Measurements from ENCODE around the gene ZNF76.

DNA sequence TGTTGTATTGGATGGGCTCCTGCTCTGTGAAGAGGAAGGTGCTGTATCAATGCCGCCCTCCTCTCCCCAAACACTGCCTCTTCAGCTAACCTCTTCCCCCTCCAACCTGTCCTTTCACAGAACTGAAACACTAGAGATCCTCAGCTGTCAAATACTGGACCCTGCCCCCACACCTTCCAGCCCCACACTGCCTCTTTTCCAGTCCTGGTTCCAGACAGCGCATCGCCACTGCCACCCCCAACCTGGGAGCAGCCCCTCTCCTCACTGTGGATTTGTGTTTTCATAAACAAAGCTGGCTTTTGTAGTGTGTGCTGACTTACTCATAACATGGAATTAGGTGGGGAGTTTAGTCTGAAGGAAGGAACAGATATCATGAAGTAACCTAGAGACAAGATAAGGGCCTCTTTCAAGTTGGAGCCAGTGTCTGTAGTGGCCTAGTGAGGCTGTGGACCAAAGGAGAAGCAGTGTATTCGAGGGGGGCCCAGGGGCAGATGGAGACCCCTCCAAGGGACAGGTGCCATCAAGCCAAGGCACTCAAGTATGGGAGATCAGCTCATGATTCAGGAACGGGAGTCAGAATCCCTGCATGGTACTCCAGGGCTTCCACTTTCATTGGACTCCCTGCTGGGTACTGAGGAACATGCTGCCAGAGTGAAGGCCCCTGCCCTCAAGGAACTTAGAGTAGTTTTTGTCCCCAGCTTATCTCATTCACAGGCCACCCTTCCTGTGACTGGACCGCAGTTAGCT lies 43.7 kb upstream of the ZNF76 start:
- TF ChIP-seq, protein P1, sequence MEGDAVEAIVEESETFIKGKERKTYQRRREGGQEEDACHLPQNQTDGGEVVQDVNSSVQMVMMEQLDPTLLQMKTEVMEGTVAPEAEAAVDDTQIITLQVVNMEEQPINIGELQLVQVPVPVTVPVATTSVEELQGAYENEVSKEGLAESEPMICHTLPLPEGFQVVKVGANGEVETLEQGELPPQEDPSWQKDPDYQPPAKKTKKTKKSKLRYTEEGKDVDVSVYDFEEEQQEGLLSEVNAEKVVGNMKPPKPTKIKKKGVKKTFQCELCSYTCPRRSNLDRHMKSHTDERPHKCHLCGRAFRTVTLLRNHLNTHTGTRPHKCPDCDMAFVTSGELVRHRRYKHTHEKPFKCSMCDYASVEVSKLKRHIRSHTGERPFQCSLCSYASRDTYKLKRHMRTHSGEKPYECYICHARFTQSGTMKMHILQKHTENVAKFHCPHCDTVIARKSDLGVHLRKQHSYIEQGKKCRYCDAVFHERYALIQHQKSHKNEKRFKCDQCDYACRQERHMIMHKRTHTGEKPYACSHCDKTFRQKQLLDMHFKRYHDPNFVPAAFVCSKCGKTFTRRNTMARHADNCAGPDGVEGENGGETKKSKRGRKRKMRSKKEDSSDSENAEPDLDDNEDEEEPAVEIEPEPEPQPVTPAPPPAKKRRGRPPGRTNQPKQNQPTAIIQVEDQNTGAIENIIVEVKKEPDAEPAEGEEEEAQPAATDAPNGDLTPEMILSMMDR (IDR thresholded peaks at IDR 0.05) = no peak
- TF ChIP-seq EP300 (IDR thresholded peaks at IDR 0.05) = no peak
- no peak for TF ChIP-seq POLR2AphosphoS5 (IDR thresholded peaks at IDR 0.05)
- no peak for TF ChIP-seq POLR2A (IDR thresholded peaks at IDR 0.05)

Measured in stomach (tissue), 4 donors.